Measurements from ENCODE around the gene MAPK7.
A peak's percentile ranks its signal among the peaks of the same experiment; 100 is the strongest.

Gene MAPK7

DNA sequence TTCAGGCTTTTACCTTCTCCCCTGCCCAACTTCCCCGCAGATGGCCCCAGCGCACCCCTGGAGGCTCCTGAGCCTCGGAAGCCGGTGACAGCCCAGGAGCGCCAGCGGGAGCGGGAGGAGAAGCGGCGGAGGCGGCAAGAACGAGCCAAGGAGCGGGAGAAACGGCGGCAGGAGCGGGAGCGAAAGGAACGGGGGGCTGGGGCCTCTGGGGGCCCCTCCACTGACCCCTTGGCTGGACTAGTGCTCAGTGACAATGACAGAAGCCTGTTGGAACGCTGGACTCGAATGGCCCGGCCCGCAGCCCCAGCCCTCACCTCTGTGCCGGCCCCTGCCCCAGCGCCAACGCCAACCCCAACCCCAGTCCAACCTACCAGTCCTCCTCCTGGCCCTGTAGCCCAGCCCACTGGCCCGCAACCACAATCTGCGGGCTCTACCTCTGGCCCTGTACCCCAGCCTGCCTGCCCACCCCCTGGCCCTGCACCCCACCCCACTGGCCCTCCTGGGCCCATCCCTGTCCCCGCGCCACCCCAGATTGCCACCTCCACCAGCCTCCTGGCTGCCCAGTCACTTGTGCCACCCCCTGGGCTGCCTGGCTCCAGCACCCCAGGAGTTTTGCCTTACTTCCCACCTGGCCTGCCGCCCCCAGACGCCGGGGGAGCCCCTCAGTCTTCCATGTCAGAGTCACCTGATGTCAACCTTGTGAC lies 3.6 kb downstream of the MAPK7 start:
- no peak for DNase-seq

GRCh38 chr17:19382531-19383444 lies 4.5 kb downstream of the MAPK7 start:
- no peak for DNase-seq

- DNase-seq: no peak
Measured at GRCh38 chr17:19383681-19384470, 5.6 kb downstream of the MAPK7 start.

DNA sequence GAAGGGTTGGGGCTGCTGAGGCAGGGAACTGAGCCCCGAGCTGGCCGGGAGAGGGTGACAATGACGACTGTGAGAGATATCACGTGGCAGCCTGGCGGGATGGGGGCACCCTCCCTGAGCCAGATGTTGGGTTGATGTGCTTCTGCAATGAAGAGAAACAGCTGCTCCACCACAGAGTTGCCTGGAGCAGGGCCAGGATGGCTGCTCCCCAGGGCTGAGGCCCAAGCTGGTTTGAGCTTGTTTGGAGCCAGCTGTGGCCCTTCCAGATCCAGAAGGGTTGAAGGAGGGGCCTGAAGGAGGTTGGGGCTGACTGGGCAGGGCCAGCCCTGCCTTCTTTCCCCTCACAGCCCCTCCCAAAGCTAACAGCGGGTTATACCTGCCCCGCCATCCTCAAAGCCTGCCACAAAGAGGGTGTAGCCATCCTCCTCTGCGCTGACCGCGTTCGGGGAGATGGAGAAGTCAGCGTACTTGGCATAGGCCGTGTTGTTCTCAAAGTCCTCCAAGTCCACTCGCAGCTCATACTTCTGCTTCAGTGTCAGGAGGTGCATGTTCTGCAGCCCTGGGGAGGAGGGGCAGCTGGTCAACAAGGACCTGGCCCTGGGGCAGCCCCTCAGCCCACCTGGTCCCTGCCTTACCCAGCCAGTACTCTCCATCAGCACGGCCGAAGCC lies 6.6 kb downstream of the MAPK7 start:
- DNase-seq: peak in 1 of 3 experiments; percentile 41

DNA sequence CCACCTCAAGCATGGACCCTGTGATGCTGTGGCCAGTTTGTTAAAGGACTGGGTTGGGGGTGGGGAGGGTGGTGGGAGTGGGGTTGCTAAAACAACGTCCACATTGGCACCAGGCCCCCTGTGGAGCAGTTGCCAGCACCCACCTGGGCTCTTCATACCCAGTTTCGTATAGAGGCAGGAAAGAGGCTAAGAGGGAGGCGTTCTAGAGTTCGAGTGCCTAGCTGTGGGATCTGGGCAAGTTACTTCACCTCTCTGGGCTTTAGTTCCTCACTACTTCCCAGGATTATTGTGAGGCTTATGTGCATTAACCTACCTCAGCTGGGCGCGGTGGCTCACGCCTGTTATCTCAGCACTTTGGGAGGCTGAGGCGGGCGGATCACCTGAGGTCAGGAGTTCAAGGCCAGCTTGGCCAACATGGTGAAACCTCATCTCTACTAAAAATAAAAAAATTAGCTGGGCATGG lies 7.3 kb downstream of the MAPK7 start:
- no peak for DNase-seq

DNA sequence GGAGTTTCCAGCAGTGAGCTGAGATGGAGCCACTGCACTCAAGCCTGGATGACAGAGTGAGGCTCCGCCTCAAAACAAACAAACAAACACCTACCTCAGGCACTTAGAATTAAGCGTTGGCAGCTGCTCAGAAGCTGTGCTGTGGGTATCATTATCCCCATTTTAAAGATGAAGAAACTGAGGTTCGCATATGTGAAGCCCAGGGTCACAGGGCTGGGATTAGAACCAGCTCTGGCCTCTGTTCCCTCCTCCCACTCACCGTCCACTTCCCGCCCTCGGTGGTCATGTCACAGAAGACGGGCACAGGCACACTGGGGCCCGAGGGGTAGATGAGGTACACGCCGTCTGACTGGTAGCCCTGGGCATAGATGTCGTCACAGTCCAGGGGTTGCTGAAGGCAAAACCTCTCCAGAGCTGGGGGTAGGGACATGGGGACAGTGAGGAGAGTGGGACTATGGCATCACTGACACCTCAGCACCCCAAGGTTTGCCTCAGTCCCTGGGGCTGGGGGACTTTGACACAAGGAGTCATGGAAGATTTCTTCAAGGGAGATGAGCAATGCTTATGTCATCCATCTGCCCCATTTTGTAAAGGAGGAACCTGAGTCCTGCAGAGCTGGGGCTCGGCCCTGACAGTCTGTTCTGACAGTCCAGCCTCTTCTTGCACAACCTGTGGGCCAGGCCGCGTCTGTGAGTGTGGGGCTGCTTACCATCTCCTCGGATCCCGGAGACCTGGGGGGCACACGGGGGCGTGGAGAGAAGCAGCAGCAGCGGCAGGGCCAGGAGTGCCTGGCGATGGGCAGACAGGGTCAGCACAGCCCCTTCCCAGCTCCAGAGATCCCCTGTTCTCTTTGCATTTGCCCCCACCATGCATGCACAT lies 8.0 kb downstream of the MAPK7 start:
- DNase-seq: peak in 1 of 3 experiments; percentile 16

DNA sequence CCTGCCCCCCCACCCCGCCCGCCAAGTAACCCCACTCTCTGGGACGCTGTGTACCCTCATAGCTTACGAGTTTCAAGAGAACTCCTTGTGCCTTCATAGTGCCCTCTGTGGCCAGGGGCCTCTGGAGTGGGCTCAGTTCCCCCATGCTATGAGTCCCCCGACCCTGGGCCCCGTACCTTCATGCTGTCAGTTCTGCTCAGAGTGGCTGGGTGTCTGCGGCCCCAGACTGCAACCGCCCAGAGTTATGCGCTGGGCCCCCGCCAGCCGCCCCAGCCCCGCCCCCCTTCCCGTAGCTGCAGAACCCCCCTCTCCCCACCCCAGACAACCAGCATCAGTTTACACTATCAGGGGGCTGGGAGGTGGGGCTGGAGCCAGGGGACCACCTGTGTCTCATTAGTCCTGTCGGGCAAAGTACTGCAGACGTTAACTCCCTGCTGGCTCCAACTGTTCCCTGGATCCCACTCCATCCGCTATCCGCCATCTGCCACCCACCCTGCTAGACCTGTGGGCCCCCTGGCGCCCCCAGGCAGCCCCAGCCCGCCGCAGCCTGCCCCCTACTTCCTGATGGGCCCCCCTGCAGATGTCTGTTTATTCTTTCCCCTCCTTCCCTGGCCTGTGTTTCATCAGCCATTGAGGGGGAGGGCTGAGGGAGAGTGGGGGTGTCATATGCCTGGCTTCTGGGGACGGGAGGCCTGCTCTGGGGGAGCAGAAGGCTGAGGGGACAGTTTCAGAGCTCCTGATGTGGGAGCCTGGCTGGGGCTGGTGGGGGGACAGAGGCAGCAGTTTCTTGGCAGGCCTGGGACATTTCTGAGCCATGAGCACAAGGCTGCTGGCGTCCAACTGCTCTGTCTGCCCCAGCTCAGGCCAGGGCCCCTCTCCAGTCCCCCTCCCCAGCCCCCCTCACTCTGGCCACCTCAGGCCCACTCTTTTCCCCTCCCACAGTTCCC lies 8.9 kb downstream of the MAPK7 start, which contains the start of gene MFAP4:
Gene MFAP4 (minus strand): TSS at position 217 of the 947 bp plus-strand sequence. CDS start 35 bp downstream, at position 182.
- DNase-seq: peak in 2 of 3 experiments; percentile 34 to 73

DNA sequence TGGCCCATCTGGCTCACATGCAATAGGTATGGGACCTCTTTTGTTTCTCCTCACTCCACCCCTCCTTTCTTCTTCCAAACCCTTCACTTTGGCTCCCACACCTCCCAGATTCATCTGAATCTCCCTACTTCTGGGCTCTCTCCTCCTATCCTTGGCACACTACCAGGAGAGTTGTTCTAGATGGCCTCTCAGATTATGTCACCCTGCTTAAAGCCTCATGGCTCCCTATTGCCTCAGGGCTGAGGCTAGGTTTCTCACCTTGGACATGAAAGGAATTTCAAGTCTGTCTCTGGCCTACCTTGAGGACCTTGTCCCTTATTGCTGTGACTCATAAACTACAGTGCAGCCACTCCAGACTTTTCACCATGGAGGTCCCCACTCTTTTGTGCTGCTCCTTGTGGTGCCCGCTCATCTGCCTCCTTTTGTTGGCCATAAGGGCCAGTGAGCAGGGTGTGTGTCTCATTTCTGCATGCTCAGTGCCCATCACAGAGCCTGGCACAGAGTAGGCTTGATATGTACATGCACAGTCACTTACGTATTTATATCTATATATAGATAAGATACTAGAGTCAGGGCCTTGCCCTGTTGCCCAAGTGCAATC lies 9.7 kb downstream of the MAPK7 start:
- DNase-seq: peak in 1 of 3 experiments; percentile 45

DNA sequence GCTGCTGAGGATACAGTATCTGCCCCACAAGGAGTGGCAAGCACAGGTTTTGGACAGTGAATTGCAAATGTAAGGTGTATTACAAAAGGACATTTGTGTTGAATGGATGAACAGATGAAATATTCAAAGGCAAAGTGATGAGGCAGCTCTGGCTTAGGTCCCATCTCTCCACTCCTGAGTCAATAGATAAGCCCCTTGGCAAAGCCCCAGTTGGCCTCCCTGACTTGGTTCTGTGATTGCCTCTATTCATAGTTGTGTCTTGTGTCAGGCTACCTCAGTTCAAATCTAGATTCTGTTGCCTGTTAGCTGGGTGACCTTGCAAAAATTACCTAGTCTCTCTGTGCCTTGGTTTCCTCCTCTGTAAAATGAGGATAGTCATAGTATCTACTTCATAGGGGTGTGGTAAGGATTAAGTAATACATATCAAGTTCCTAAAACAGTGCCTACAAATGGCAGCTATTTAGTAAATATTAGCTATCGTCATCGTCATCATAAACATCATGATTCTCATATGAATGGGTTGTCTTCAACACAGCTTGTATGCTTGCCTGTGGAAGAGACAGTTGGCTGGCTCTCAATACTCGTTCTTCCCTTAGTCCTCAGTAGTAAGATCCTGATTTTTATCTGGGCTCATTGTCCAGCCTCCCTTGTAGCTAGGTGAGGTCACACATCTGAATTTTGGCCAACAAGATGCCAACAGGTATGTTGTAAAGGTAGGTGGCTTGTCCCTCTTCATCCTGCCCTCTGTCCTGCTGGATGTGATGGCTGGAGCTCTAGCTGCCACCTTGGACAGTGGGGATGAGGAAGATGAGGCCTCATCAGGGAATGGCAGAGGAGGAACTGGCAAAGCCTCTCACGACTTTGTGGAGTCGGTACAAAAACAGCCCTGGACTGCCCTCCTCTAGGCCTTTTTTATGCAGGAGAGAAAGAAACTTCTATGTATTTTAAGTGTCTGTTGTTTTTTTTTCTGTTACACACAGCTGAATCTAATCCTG lies 10.8 kb downstream of the MAPK7 start:
- DNase-seq: no peak

DNA sequence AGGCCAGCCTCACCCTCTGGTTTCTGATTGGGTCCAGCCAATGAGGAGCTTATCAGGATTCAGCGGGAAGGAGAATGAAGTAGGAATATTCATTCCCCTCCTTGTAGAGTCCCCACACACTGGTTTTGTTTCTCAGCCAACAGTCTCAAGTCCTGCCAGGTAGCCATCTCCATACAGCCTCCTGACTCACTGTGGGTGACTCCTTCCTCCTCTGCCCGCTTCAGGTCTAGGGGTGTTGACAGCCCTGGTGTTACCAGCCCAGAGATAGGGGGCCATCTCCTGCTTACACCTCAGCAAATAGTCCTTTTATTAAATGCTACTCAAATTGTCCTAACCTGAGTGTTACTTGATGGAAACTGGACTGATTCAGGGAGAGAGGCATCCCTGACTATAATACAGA lies 12.7 kb downstream of the MAPK7 start:
- no peak for DNase-seq

- no peak for DNase-seq
Measured at GRCh38 chr17:19391432-19391831, 13.1 kb downstream of the MAPK7 start.

DNA sequence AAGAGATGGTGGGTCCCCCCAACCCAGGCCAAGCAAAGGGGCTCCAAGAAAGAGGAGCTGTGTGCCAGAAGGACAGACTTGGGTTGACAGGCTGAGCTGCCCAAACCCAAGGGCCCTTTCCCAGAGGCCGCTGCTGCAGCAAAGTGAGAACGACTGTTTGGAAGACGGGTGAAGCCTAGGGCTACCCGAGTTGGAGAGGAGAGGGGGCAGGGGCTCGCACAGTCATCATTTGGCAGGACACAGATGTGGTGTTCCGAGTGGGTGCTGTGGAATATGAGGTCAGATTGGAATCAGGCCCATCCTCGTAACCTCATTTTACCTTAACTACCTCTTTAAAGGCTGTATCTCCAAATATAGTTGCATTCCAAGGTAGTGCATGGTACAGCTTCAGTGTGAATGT lies 14.0 kb downstream of the MAPK7 start:
- DNase-seq: no peak

DNA sequence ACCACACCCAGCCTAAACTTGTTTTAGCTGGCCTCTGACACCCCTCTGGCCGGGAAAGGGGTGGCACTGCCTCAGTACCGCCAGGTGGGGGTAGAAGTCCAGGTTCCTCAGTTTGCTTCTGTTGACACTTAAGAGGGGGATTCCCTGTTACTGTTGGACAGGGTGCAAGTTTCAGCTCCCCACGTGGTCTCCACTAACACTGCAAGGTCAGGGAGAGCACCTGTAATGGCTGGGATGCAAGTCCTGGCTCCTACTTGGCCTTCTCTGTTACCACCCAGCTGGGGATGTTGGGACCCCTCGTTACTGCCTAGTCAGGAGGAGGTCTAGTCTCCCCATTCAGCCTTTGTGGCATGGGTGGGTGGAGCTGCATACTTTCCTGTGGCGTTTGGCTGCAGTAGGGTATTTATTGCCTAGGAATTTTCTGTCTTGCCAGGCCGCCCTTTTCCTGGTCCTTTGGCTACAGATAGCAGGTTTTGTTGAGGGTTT lies 19.3 kb downstream of the MAPK7 start:
- DNase-seq: no peak

GRCh38 chr17:19398301-19399181 lies 20.2 kb downstream of the MAPK7 start:
- DNase-seq: peak in 2 of 3 experiments; percentile 34 to 76

- no peak for DNase-seq
Measured at GRCh38 chr17:19399750-19400450, 21.6 kb downstream of the MAPK7 start.

- no peak for DNase-seq
Measured at GRCh38 chr17:19401321-19402010, 23.2 kb downstream of the MAPK7 start.

All from NCI-H1417 (cell line).